OCI-M2 (cell line): Measurements from ENCODE around the gene MEIOSIN.
"Not testable (repeated sequence)": the region's sequence is repeated elsewhere in the genome, so short reads cannot be mapped to it uniquely, and the experiment has no call there.

Source experiments
- DNase-seq: peaks from one replicate; lab custom pipeline; 2025; ENCODE audit not compliant: unreplicated experiment; lab: John Stamatoyannopoulos, UW

Gene MEIOSIN, protein sequence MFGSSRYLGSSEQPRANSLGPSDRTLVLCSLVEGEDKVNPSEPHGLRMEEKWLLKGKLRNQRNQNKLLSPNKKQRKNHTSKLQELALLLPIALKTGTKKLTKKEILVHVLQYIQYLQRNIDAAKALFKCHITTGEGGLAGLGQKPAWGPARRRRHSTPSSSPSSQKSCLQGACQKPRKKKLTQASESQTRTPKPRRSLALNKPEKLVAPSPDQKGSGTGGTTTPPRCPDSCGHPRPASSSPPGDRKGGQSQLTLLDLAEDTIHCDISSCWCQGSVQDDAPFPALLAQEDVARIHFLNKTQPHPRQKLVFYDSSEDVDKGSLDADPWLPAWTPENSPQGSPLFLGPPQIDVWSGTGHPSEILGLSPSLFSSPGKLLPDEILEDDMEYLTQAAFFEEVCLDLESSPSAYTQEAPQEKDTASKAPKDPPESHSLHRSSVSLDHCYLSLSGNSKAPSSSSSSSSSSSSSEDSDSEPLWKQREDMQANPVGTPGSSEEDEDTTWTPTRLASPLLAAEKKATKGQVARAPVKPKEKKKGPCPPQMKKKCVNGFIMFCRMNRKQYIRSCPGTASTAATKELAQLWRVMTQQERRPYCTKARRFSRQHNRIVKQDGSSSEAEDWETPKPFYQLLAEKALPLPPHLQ

DNA sequence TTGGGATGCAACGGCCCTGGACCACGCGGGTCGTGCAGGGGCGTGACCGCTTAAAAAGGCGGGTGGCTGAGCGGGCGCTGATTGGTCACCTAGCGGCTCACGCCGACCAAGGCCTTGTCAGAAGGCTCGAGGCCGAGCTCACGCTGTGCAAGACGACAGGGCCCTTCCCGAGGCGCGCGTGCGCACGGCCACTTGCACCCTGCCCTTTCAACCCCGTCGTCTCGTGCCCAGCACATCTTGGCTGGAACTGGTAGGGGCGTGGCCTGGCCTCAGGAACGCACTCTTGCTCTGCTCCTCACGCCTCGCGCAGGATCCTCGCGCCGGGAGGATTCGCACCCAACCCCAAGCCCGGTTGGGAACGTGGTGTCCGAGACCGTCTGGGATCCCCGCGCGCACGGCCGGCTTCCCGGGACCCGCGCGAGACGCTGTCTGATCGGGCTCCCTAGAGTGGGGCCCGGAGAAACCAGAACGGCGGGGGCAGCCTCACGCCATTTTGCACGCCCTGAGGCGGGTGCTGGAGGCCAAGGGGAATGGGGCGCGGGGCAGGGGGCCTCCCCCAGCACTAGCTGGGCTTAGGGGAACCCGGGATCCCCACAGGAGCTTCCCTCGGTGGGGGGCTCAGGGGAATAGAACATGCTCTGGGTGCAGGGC is at the start of gene MEIOSIN:
Gene MEIOSIN, plus strand, starts transcription at position 280 of the 651 bp plus-strand sequence. CDS start 1,938 bp downstream, outside the sequence.
- no peak for DNase-seq

DNA sequence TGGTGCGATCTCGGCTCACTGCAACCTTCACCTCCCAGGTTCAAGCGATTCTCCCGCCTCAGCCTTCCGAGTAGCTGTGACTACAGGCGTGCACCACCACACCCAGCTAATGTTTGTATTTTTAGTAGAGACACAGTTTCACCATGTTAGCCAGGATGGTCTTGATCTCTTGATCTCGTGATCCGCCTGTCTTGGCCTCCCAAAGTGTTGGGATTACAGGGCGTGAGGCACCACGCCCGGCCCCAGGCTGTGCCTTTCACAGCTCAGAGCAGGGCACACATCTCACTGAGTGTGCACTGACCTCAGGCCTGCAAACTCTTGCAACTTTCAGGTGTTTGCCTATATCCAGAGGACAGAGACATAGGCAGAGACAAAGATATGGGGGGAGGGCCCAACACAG is 48.2 kb upstream of the MEIOSIN start:
- DNase-seq, result not testable (repeated sequence)

DNA sequence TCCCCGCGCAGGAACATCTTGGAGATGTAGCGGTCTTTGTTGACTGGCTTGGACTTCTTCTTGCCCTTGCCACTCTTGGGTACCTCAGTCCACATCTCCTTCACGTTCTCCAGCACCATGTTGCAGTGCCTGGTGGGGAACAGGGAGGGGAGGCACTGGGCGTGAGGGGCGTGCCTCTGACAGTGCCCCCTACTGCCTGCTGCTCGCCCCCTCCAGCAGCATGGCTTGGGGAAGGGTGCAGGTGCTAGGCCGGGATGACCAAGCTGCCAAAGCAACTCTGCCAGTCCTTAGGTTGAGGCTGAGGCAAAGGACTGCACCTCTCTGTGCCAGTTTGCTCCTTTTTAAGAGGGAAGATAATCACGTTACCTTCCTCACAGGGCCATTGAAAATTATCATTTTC is 45.6 kb upstream of the MEIOSIN start:
- DNase-seq, result no peak

DNA sequence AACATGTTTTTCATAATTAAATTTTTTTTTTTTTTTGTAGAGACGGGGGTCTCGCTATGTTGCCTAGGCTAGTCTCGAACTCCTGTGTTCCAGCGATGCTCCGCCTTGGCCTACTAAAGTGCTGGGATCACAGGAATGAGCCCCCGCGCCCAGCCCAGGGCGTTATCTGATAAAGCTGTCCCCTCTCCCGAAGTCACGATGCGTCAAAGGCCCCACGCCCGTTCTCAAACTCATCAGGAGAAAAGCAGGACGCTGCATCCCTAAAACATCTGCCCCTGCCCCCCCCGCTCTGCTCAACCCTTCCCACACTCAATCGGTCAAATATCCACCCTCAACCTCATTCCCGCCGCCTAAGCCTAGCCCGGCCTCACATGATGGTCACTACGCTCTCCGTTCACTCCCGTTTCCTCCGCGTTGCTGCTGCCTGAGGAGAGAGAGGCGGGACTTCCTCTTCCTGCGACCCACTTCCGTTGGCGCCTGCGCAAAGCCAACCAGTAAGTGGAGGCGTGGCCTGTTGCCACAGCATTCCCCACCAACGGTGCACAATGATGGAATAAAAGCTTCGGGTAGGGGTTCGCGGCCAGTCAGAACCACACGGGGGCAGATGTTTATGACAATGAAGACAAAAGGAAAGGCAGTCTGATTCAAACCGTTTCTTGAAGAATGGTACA is 41.6 kb upstream of the MEIOSIN start, which contains the start of gene SNRPD2:
Gene SNRPD2, minus strand, starts transcription at position 438 of the 671 bp plus-strand sequence. Its CDS starts 65 bp downstream, at position 373.
- DNase-seq, result peak; percentile 99

DNA sequence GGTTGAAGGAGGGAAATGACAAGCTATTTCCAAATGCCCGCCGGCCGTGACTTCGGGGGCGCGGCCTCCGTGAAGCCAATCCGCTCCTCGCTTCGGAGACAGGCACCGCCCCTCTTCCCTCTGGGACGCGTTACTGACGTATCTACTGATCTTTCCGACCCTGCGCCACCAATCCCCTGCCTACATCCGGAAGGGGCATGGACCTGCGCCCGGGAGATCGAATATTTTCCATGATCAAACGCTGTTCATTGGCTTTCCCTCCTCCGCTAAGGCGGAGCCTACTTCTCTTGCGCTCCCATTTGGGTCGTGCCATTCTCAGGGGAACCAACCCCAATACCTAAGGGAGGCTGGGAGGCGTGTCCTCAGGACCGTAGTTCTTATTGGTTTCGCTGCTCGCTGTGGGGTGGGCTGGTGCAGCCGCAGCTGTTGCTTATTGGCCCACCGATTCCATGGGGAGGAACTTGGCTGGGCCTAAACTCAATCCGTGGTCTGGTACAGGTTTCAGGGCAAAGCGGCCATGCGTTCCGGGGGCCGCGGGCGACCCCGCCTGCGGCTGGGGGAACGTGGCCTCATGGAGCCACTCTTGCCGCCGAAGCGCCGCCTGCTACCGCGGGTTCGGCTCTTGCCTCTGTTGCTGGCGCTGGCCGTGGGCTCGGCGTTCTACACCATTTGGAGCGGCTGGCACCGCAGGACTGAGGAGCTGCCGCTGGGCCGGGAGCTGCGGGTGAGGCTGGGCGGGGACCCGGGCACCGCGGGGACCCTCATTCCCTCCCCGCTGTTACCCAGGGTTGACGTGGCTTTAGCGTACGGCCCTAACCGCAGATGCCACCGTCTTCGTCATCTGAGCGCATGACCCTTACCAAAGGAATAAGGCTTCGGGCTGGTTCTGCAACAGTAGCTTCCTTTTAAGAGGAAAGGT is 40.8 kb upstream of the MEIOSIN start, which contains the start of gene QPCTL:
Gene QPCTL, plus strand, starts transcription at position 480 of the 919 bp plus-strand sequence. Its CDS starts 38 bp downstream, at position 518.
- DNase-seq, result peak; percentile 99

DNA sequence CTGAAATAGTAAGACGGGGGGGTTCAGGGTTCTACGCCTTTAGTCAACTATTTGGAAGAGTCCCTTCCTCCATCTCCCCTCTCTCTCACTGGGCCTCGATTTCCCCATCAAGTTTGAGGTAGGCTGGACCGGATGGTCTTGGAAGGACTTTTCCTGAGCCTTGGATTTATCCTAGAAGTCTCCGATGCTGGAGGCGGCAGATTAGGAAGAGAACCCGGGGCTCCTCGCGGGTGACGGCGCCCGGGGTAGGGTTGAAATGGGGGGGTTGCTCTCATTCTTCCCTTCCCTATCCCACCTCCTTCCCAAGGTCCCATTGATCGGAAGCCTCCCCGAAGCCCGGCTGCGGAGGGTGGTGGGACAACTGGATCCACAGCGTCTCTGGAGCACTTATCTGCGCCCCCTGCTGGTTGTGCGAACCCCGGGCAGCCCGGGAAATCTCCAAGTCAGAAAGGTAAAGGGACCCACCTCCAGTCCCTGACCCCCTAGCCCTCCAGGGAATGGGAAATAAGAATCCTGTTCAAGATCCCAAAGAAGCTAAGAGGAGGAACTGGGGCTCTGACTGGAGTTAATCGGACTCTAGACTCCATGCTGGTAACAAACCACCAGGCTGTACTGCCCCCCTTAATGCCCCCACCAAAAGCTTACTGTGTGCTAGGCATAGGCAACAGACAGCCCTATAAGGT is 40.0 kb upstream of the MEIOSIN start:
- peak; percentile 50 for DNase-seq

DNA sequence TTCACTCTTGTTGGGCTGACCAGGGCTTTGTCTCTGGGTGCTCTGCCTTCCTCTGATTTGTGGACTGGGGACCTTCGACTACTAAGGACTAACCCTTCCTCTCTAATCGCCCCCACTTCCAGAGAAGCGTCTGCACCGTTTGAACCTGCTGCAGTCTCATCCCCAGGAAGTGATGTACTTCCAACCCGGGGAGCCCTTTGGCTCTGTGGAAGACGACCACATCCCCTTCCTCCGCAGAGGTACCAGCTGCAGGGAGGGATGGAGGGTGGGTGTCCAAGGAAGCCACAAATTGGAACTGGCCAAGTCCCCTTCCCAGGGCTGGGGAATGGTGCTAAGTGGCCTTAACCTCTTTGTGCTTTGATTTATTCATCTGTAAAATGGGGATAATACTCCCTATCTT is 31.6 kb upstream of the MEIOSIN start:
- DNase-seq, result no peak

DNA sequence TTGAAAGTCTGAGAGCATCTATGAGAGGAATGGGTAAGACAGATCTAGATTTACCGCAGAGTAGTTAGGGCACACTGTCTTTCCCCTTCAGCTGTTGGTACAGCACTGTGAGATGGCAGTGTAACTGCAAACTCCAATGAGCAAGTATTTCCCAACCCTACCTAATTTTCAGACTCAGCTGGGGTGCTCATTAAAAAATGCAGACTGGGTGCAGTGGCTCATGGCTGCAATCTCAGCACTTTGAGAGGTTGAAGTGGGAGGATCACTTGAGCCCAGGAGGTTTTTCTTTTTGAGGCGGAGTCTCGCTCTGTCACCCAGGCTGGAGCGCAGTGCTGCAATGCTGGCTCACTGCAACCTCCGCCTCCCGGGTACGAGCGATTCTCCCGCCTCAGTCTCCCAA is 28.1 kb upstream of the MEIOSIN start:
- no peak for DNase-seq

DNA sequence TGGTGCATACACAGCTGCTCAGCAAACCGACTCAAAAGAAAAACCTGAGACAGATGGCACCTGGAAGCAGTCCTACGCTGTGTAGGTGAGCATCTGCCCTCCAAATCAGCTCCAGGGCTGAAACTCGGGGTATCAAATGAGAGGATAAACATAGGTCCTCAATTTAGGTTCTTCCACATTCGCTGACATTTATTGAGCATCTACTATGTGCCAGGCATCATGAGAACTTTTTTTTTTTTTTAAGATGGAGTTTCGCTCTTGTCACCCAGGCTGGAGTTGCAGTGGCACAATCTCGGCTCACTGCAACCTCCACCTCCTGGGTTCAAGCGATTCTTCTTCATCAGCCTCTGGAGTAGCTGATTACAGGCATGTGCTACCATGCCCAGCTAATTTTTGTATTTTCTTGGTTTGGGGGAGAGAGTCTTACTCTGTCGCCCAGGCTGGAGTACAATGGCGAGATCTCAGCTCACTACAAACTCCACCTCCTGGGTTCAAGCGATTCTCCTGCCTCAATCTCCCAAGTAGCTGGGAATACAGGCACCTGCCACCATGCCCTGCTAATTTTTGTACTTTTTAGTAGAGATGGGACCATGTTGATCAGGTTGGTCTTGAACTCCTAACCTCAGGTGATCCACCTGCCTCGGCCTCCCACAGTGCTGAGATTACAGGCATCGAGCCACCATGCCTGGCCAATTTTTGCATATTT is 27.4 kb upstream of the MEIOSIN start:
- DNase-seq, result no peak

DNA sequence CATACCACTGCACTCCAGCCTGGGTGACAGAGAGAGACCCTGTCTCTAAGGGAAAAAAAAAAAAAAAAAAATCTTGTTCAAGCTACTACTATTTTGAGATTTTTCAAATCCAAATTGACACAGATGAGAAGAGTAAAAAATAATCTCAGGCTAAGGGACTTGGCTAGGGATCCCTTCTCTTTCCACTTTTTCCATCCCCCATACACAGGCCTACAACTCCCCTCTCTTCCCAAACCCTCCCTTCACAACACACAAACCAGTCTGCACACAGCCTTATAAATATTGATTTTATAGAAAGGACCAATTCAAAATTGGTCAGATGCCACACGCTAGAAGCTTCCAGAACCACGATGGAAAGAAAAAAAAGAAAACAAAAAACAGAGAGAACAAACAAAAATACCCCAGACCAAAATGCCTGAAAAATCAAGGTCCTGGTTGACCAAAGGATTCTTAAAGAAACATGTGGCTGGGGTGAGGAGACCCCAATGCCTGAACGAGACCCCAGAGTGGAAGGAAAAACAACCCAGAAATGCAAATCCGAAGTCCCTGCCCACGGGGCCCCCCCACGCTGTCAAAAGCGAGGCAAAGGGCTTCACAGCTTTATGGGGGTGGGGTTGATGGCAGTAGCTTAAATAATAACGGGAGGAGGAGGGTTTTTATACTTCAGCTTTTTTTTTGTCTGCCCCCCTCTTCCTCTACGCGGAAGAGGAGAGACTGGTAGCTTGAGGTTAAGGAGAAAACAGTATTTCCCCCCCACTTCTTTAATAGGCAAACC is 22.7 kb upstream of the MEIOSIN start:
- DNase-seq, result no peak

DNA sequence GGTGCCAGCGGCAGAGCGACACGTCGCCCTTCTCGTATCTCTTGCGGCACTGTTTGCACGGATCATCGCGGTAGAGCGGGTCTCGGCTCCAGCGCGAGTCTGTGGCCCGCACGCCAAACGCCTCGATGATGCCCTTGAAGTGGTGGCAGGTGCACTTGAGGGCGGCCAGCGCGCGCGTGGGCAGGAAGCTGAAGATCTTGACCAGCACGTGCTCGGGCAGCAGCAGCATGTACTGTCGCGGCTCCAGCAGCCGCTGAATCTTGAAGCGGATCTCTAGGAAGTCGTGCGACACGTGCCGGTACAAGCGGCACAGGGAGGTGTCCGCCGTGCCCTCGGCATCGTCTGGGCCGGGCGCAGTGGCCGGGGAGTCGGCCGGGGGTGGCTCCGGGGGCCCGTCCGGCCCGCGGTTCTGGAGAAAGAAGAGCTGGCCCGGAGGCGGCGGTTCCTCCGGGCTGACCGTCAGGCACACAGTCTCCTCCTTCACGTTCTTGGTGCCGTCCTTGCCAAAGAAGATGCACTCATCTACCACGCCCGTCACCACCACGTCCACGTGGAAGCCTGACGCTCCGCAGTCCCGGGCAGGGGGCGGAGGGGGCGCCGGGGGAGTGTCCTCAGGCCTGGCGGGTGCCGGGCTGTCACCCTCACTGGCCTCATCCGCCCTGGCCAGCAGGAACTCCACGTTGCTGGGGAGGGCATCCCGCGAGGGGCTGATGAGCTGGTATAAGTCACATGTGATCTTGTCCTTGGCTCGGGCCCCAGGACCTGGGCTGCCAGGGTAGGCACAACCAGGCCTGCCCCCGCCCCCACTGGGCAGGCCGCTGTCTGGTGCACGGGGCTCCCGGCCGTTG is 21.2 kb upstream of the MEIOSIN start:
- DNase-seq, result no peak

DNA sequence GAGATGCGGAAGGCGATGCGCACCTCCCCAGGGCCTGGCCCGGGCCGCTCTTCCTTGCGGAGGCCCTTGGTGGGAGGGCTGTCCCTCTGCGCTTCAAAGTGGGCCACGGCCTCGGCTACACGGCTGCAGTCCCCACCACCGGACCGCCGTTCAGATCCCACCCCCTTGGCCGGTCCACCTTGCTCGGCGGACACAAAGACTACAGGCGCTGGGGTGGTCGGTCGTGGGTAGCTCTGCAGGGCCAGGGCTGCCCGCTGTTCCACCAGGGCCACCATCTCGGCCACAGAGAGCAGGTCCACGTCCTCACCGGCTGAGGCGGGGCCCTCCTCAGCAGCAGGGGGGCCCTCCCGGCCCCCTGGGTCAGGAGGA is 20.6 kb upstream of the MEIOSIN start:
- no peak for DNase-seq

DNA sequence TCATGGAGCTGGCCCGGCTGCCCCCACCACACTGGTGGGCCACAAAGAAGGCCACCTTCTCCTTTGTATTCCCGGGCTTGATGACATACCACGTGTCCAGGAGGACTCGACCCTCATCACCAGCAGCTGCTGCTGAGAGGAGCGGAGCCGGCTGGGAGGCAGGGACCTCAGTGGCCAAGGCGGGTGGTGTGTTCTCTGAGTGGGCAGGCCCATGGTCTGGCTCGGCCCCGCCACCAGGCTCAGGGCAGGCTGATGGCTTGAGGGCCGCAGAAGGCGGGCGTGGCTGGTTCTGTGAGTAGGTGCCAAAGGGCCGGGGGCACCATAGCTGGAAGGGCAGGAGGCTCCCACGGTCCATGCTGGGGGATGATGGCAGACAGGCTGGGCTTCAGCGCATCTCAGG is 20.1 kb upstream of the MEIOSIN start:
- DNase-seq, result no peak

DNA sequence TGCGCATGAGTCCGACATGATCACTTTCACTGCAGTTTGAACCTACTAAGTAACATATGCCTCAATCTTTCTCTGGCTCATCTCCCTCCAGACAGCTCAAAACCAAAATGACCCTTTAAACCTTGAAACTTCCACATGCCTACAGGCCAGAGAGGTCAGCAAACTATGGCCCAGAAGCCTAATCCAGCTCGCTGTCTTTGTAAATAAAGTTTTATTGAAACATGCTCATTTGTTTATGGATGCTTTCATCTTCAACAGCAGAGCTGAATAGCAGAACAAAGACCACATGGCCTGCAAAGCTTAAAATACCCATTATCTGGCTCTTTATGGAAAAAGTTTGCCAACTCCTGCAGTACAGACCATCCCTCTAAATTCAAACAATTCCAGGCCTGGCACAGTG is 18.1 kb upstream of the MEIOSIN start:
- DNase-seq, result no peak

DNA sequence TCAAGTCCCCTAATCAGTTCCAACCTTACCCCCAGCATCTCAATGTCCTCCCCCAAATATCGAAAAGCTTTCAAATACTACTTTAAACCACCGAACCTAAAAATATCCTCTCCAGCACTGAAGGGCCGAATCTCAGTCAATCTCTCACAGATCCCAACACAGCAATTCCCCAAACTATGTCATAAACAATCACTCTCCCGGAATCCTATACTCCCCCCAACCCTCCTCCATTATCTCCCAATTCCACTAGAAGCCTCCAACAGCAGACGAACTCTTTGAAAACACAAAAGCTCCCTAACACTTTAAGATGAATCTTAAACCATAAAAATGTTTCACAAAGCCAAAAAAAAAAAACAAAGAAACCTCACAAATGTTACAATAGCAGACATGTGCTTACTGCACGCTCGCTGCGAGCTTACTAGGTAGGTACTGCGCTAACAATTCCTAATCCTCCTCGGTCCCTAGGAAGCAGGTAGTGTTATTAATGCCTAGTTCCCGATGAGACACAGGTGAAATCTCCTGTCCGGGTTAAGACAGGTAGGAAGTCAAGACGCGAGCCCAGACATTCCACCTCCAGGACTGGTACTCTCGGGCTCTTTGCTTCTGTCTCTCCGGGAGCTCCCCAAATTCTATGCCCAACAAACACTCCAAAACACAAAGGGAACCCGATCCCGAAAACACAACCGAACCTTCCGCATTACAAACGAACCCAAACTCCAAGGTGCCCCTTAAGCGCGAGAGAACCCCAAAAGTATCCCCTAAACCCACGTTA is 16.7 kb upstream of the MEIOSIN start:
- DNase-seq, result no peak

DNA sequence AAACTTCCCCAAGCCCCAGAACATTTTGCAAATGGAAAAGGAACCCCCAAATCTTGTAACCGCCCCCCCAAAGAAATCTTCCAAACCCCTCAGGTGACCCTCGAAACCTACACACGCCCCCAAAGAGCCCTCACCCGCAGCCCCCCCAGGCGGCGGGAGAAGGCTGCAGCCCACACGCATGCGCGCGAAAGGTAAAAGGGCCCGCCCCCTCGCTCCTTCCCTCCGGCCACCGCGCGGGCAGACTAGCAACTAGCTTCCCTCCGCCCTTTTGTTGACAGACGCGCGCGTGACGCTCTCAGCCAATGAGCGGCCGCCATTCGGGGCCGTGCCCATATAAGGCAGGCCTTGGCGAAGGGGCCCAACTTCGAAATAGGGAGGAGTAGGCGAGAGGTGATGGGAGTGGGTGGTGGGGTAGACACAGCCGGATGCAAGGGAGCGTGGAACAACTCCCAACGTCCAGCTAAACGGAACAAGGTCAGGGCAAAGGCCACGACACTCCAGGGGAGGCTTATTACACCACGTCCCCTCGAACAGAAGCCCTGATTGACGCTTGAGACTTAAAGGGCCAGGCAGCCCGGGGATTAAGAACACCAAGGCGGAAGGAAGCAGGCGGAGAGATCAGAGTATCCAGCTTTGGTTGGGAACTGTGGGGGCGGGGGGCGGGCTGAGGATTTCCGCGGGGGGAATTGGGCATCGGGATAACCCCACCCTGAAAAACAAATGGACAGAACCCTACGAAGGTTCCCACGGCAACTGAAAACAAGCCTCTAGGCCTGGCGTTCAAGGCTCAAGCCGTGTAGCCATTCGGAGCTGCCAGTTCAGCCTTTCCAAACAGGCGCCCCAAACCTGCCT is 15.9 kb upstream of the MEIOSIN start:
- DNase-seq, result peak; percentile 96
